ENCODE data around the gene VDAC1. TPM values are rescaled to one million over a fixed set of nuclear protein-coding genes. Genes with fewer than 3 reads are reported as not detected.

VDAC1 gene
- polyA plus RNA-seq, 1 experiment: 187 TPM

DNA sequence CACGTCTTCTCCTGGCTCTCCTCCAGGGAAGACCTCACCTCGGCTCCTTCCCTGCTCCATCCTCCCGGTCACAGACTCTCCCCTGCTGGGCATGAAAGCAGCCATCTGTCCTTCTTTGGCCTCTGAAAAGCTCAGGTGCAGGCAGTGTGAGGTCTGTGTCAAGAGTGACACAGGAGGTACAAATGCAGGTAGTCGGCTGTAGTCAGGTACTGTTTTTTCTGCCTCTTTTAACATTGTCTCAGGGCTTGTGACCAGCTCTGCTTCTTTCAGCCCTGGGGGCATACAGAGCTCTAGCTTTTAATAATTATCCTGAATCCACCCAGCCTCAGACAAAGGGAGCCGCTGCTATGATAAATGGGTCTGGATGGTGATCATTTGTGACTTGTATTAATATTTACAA lies 82.8 kb downstream of the VDAC1 start:
- POLR2A ChIA-PET: no interaction called here
- Histone ChIP-seq H3K4me3 (ENCODE audit: low read depth, low read length) (no peak overlapping the region), H3K36me3 (ENCODE audit: control insufficient read depth, insufficient read depth, low read length) (no peaks in the 10 kb centered on the region), H3K27me3 (ENCODE audit: control insufficient read depth, insufficient read depth, low read length) (peaks cover 6% of the 10 kb centered on the region; the same call in 1 of the 2 replicates)
- TF ChIP-seq, protein P1, sequence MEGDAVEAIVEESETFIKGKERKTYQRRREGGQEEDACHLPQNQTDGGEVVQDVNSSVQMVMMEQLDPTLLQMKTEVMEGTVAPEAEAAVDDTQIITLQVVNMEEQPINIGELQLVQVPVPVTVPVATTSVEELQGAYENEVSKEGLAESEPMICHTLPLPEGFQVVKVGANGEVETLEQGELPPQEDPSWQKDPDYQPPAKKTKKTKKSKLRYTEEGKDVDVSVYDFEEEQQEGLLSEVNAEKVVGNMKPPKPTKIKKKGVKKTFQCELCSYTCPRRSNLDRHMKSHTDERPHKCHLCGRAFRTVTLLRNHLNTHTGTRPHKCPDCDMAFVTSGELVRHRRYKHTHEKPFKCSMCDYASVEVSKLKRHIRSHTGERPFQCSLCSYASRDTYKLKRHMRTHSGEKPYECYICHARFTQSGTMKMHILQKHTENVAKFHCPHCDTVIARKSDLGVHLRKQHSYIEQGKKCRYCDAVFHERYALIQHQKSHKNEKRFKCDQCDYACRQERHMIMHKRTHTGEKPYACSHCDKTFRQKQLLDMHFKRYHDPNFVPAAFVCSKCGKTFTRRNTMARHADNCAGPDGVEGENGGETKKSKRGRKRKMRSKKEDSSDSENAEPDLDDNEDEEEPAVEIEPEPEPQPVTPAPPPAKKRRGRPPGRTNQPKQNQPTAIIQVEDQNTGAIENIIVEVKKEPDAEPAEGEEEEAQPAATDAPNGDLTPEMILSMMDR (IDR thresholded peaks at IDR 0.05; ENCODE audit: insufficient read depth, low read depth, low read length): no peak
- DNase-seq (ENCODE audit: low read depth): no peak
- CTCF ChIA-PET: no interaction called here

Other genes starting within 250 kb of the VDAC1 start
- gene C5orf15, start 36.4 kb downstream of the VDAC1 start, polyA plus RNA-seq (2011; rRNA removed): 48.1 and 85.5 TPM in 2 replicates
- 0.78 and 0.86 TPM in 2 replicates for gene TCF7, start 109.7 kb upstream of the VDAC1 start, polyA plus RNA-seq (2011; rRNA removed)
- 183 and 496 TPM in 2 replicates for gene SKP1, start 172.0 kb upstream of the VDAC1 start, polyA plus RNA-seq (2011; rRNA removed)
- 77.1 and 121 TPM in 2 replicates for gene PPP2CA, start 221.1 kb upstream of the VDAC1 start, polyA plus RNA-seq (2011; rRNA removed)